Pancreas (tissue), 10 donors: ENCODE data around the gene B4GALT5. TPM values are rescaled to one million over a fixed set of nuclear protein-coding genes. Genes with fewer than 3 reads are reported as not detected.

Source experiments
- ATAC-seq, 4 donors: fragments of 200-7000 bp; cut with Tn5 transposase; one replicate each; pipeline versions ENCODE4 v1.8.0 to v1.9.1; 2020; ENCODE audit warnings: mild to moderate bottlenecking in 4 of 4, moderate library complexity in 4 of 4
- DNase-seq, 6 donors: peaks; one replicate each; pipeline ENCODE4 v3.0.0-alpha.2; 2020
- FAIRE-seq: peaks from 2 replicates; lab custom pipeline; 2012; peaks lifted over from hg19 to GRCh38; lab: Jason Lieb, UNC
- H3K27ac ChIP-seq, 4 donors: fragments of 200-600 bp; sonication (generic); 1 replicate in 3 of 4; 2 replicates in 1 of 4; pipeline versions ENCODE4 v1.5.0 to v1.8.0; 2020
- H3K27me3 ChIP-seq, 4 donors: fragments of 200-600 bp; one replicate each; pipeline ENCODE4 v1.8.0; 2021
- H3K36me3 ChIP-seq, 3 donors: fragments of 200-600 bp; sonication (generic) in 1 of 3; one replicate each; pipeline versions ENCODE4 v1.5.0 to v1.8.0; 2020 to 2021
- H3K4me1 ChIP-seq, 3 donors: fragments of 200-600 bp; one replicate each; pipeline ENCODE4 v1.8.0; 2021
- H3K4me3 ChIP-seq, 4 donors: fragments of 200-600 bp; sonication (generic) in 2 of 4; one replicate each; pipeline versions ENCODE4 v1.5.0 to v1.8.0; 2020 to 2021
- H3K9me3 ChIP-seq, 4 donors: fragments of 200-600 bp; one replicate each; pipeline ENCODE4 v1.8.0; 2021
- CTCF ChIP-seq, 4 donors: fragments of 200-600 bp; sonication (generic) in 3 of 4; IDR thresholded peaks; one replicate each; pipeline versions ENCODE4 v1.5.0 to v1.8.0; 2021; ENCODE audit warnings: antibody characterized with exemption in 4 of 4
- WGBS, 2 donors: extraction: QIAGEN DNeasy Blood & Tissue Kit; methylation state at CpG; one replicate each; pipeline ENCODE4 v1.1.7; 2013; 5-methylcytosine and 5-hydroxymethylcytosine counted together
- intact Hi-C, 3 donors: fragments of 100-400 bp; cut with DNase I; formaldehyde crosslinking; loops; one replicate each; pipeline versions ENCODE4 v1.11.1 to v1.14.2; 2022
- polyA plus RNA-seq, 2 donors: library from polyadenylated mRNA; stranded (reverse); fragments of 200-250 nt; gene quantifications; one replicate each; pipeline ENCODE4 v1.2.3, GENCODE V29; 2013
- total RNA-seq, 6 donors: library from RNA; stranded (reverse); fragmentation: NEBNext Ultra II Directional in 4 of 6; extraction: Animal tissue kit (Norgen Biotek cat#: 25700) in 4 of 6; gene quantifications; one replicate each; pipeline versions ENCODE4 v1.2.1 to v1.2.4, GENCODE V29; 2021 to 2023
- donor health status: healthy with polysubstance abuse.
- donor health status: DM: no; HTN: no; CAD: no; lungs with moderate emphysema.
- donor health status: DM: no; HTN: no; CAD: no.
- donor health status: control.
- donor health status: control.
- donor health status: Bipolar disorder and iron deficiency.
- donor health status: DM: yes; HTN: yes; CAD: no.
- donor health status: DM: no; HTN: no; CAD: no.
- donor health status: DM: no; HTN: no; CAD: no.
- donor health status: DM: yes; HTN: yes; CAD: no.

The B4GALT5 gene
- total and polyA plus RNA-seq, 8 donors, result 5.1 to 28.2 (median 8.8) TPM

GRCh38 chr20:49666911-49667310 is 46.8 kb downstream of the B4GALT5 start:
- Histone ChIP-seq H3K4me3 (no peak overlapping the region), H3K27me3 (no peaks in the 10 kb centered on the region), H3K4me1 (peaks cover 6 to 33% (median 15%) of the 10 kb centered on the region in 3 donors), H3K9me3 (no peaks in the 10 kb centered on the region), H3K27ac (no peak overlapping the region), H3K36me3 (no peaks in the 10 kb centered on the region)
- intact Hi-C loops, result no loop called here
- no peak for TF ChIP-seq CTCF (IDR thresholded peaks at IDR 0.05)
- DNase-seq, result no peak
- 49 to 94% methylated on average over 3 of the region's 3 CpGs for WGBS, 2 donors
- no peak for ATAC-seq
- no peak for FAIRE-seq

- ATAC-seq, result no peak
Measured at GRCh38 chr20:49665796-49666195, 47.9 kb downstream of the B4GALT5 start.

GRCh38 chr20:49664612-49665313 is 48.9 kb downstream of the B4GALT5 start:
- no peaks in the 10 kb centered on the region for H3K9me3 ChIP-seq
- H3K27ac ChIP-seq, result no peak overlapping the region
- WGBS, 2 donors, result 96 to 97% methylated on average over 3 of the region's 3 CpGs
- no peak for FAIRE-seq
- no peak overlapping the region for H3K4me3 ChIP-seq
- no peaks in the 10 kb centered on the region for H3K36me3 ChIP-seq
- no peak for TF ChIP-seq CTCF (IDR thresholded peaks at IDR 0.05)
- peaks cover 0 to 27% (median 8%) of the 10 kb centered on the region in 3 donors for H3K4me1 ChIP-seq
- no peak for ATAC-seq
- H3K27me3 ChIP-seq, result no peaks in the 10 kb centered on the region
- intact Hi-C loops, result no loop called here
- no peak for DNase-seq

More at GRCh38 chr20:49665796-49666195, 47.9 kb downstream of the B4GALT5 start:
- DNase-seq, result no peak
- H3K27me3 ChIP-seq, result no peaks in the 10 kb centered on the region
- FAIRE-seq, result no peak
- peaks cover 6 to 36% (median 9%) of the 10 kb centered on the region in 3 donors for H3K4me1 ChIP-seq
- no peaks in the 10 kb centered on the region for H3K9me3 ChIP-seq
- no peak overlapping the region for H3K4me3 ChIP-seq
- no peaks in the 10 kb centered on the region for H3K36me3 ChIP-seq
- 92 to 97% methylated on average over 7 of the region's 7 CpGs for WGBS, 2 donors
- intact Hi-C loops, result no loop called here
- no peak for TF ChIP-seq CTCF (IDR thresholded peaks at IDR 0.05)
- no peak overlapping the region for H3K27ac ChIP-seq

GRCh38 chr20:49663112-49663511 is 50.6 kb downstream of the B4GALT5 start:
- H3K36me3 ChIP-seq, result no peaks in the 10 kb centered on the region
- TF ChIP-seq CTCF (IDR thresholded peaks at IDR 0.05), result no peak
- H3K4me3 ChIP-seq, result no peak overlapping the region
- no peaks in the 10 kb centered on the region for H3K27me3 ChIP-seq
- FAIRE-seq (no peak), DNase-seq (no peak), ATAC-seq (no peak)
- no peaks in the 10 kb centered on the region for H3K9me3 ChIP-seq
- H3K27ac ChIP-seq, result no peak overlapping the region
- intact Hi-C loops, result no loop called here
- peaks cover 0 to 22% (median 9%) of the 10 kb centered on the region in 3 donors for H3K4me1 ChIP-seq
